GM21528 (cell line): ENCODE measurements around the gene XIRP2.
"Not testable (repeated sequence)": the region's sequence is repeated elsewhere in the genome, so short reads cannot be mapped to it uniquely, and the experiment has no call there.

ENCODE experiments used
- ATAC-seq: cut with Tn5 transposase; IDR thresholded peaks from one replicate; pipeline ENCODE4 v1.9.1; 2021; ENCODE audit warnings: mild to moderate bottlenecking, moderate library complexity; ENCODE audit not compliant: unreplicated experiment, low FRiP score

The XIRP2 gene

DNA sequence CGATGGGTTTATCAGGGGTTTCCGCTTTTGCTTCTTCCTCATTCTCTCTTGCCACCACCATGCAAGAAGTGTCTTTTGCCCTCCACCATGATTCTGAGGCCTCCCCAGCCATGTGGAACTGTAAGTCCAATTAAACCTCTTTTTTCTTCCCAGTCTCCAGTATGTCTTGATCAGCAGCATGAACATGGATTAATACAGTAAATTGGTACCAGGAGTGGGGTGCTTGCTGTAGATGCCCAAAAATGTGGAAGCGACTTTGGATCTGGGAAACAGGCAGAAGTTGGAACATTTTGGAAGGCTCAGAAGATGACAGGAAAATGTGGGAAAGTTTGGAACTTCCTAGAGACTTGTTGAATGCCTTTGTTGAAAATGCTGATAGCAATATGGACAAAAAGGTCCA, 146.7 kb downstream of the XIRP2 start:
- ATAC-seq: not testable (repeated sequence)

DNA sequence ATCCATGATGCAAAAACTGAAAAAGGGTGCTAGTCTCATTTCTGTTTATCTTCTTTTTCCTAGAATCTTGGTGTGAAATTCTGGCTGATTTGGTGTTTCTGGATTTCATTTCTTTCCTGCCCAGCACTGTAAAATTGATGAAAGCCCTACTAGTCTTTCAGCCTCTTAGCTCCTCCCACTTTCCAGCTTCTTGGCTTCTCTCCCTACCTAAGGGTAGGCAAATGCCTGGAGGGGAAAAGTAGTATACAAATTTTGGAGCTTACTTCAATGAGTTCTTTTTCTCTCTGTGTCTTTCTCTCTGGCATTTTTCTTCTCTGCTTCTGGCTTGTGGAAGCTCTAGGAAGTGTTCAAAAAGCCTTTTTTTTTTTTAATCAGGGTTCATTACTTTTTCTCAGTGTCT, 160.5 kb downstream of the XIRP2 start:
- ATAC-seq: no peak

DNA sequence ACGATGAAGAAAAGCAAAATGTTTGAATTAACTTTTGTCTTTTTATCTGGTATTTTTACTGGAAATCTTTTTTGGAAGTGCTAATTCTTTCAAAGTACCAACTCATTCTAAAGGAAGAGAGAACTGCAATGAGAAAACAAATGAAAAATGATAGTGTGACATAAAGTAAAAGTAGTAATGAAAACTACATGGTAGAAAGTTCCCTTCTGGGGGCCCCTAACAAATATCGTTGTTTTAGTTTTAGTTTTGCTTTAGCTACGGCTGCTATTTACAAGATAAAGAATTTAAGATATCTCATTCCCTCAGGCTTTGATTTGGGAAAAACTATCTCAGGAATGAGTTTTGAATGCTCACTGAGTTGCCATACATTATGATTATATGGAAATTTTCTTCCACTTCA, 161.4 kb downstream of the XIRP2 start:
- ATAC-seq: no peak

DNA sequence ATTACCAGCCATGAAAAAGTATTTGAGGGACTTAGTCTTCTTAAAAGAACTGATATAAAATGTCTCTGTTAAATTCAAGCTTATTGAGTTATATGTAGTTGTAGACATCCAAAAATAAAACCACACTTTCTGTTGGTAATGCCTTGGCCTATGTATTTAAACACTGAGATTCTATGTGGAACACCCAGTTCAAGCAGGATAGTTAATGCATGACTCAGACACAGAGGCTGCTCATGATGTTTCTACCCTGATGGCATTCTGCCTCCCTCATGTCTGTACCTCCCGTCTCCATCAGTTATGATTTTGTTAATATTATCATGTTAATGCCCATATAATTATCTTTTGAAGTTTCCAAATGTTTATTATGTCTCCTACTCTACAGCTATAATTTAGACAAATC, 164.5 kb downstream of the XIRP2 start:
- no peak for ATAC-seq

DNA sequence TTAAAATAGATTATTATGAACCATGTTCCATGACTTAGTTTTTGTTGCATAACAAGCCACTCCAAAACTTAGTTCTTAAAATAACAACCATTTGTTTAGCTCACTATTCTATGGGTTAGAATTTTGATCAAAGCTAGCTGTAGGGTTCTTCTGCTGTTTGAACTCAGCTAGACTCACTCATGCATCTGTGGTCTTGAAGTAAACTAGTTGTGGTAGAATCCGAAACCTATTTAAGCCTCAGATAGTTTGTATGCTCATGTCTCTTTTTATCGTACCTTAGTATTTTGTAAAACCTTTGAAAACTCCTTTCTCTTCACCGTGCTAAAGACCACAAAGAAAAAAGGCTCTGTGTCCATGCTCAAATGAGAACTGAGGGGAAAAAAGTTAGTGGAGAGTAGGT, 166.6 kb downstream of the XIRP2 start:
- no peak for ATAC-seq

DNA sequence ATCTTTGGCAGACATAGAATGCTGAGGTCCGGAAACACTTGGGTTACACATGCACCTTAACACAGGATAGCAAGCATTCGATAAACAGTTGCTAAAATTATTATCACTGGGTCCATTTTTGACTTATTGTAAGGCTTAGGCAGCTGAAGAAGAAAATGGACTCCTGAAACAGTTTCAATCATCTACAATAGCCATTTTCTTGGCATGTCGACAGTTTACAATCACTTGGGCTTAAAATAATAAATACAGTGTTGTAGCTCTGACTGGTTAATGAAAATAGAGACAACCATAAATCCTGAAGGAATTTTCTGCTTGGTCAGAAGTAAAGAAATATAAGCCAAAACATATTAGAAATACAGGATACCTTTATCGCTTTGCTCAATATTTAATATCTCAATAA, 169.2 kb downstream of the XIRP2 start:
- ATAC-seq: no peak

DNA sequence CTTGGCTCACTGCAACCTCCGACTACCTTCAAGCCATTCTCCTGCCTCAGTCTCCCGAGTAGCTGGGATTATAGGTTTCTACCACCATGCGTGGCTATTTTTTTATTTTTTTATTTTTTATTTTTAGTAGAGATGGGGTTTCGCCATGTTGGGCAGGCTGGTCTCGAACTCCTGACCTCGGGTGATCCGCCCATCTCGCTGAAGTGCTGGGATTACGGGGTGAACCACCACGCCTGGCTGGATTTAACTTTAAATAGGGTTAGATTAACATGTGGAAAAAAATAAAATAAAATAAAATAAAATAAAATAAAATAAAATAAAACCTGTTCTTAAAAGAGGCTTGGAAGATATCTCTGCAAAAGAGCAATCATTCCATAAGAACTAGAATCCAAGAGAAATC, 170.9 kb downstream of the XIRP2 start:
- no peak for ATAC-seq

DNA sequence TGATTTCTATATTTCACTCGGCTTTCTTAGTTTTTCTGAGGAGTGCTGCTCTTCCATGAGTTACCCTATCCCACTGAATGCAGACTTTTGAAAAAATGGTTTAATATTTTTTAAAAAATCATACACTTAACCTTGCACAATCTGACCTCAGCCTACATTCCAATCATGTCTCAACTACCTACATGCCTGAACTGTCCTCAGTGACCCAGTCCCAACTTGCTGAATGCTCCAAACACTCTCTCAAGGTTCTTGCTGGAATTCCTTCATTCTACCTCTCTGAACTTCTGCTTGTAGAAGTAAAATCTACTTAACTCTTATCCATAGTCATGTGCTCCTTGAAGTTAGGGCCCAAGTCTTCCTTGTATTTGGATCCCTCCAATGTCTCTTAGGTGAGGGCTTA, 181.6 kb downstream of the XIRP2 start:
- no peak for ATAC-seq

DNA sequence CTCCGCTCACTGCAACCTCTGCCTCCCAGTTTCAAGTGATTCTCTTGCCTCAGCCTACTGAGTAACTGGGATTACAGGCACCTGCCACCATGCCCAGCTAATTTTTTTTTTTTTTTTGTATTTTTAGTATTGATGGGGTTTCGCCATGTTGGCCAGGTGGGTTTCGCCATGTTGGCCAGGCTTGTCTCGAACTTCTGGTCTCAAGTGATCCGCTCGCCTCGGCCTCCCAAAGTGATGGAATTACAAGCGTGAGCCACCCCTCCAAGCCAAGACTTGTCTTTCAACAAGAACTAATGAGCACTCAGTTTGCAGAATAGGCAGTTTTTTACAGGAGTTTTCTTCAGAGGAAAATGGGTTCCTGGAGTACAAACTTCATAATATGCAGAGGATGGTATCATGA, 187.4 kb downstream of the XIRP2 start:
- not testable (repeated sequence) for ATAC-seq

DNA sequence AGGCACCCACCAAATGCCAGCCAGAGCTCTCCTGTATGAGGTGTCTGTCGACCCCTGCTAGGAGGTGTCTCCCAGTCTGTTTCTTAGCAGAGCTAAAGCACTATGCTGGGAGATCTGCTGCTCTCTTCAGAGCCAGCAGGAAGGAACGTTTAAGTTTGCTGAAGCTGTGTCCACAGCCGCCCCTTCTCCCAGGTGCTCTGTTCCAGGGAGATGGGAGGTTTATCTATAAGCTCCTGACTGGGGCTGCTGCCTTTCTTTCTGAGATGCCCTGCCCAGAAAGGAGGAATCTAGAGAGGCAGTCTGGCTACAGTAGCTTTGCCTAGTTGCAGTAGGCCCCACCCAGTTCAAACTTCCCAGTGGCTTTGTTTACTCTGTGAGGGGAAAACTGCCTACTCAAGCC, 210.7 kb downstream of the XIRP2 start:
- ATAC-seq: not testable (repeated sequence)

DNA sequence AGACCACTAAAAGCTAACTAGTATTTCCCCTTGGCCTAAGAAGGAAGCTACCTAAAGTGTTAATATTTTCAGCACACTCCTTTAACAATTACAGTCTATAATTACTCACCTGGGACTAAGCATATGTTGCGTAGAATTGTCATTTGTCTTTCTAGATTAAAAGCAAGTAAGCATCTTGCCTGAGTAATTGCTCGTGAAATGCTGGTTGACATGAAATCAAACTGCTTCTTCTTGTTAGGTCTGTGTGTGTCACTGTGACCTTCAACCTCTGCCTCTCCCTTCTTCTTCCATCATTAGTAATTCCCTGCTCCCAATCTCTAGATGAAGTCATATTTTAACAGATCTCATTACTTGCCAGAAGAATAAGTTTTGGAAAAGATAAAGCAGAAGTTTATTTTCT, 212.2 kb downstream of the XIRP2 start:
- ATAC-seq: no peak

DNA sequence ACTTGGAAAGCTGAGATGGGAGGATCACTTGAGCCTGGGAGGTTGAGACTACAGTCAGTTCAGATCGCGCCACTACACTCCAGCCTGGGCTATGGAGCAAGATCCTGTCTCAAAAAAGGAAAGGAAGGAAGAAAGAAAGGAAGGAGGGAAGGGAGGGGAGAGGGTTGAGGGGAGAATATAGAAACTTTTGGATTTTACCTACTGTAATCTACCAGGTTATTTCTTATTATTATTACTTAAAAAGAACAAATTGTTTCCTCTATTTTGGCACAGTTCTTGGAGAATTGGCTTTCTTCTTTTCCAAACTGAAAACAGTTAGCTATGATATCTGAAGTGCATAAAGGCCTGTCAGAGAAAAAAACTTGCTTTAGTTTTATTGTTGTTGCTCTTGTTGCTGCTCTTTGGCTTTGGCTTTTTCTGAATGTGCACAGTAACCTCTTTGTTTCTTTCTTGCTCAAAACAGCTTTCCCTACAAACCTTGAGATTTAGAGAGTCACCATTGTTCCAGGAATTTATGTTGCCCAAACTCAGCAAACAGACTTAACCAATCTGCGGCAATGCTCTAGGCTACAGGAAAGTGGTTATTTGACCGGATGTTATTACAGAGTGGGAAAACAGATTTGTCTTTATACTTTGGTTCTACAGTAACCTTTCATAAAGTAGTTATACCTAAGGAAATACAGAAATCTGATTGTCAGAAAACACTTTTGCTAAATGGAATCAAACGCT, 214.9 kb downstream of the XIRP2 start:
- no peak for ATAC-seq

DNA sequence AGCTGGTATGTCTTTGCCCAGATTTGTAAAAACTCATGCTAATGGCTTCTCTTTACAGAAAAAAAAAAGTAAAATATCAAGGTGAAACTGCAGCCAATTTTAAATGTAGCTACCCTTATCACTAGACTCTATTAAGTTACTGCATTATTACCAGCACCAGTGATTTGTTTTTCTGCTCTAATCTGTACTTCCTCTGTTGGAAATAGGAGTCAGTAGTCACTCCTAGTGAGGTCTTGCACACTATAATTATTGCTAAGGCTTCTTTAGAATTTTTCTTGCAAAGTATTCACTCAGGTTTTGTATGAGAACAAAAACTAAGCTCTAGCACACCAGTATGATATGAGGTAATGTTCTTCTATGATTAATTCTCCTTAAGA, 215.5 kb downstream of the XIRP2 start:
- no peak for ATAC-seq

DNA sequence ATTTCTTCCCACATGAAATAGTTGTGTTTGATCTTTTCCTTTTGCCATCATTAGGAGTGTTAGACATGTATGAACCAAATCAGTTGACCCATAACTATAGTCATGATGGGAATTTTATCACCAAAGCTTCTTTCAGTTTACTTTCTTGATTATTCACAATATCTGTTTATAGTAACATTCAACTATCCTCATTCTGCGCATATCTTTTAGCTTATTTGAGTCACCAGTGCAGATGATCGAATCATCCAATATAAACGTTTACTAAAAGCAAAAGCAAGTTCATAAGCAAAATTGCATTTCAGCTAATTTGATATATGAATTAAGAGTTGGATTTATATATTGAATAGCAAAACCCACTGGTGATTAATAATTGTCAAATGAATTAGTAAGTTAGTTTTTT, 216.4 kb downstream of the XIRP2 start:
- ATAC-seq: no peak

DNA sequence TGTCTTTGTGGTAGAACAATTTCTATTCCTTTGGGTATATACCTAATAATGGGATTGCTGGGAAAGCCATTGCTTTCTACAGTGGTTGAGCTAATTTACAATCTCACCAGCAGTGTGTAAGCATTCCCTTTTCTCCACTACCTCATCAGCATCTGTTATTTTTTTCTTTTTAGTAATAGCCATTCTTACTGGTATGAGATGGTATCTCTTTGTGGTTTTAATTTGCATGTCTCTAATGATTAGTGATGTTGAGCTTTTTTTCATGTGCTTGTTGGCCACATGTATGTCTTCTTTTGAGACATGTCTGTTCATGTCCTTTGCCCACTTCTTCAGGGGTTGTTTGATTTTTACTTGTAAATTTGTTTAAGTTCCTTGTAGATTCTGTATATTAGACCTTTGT, 221.4 kb downstream of the XIRP2 start:
- ATAC-seq: not testable (repeated sequence)

DNA sequence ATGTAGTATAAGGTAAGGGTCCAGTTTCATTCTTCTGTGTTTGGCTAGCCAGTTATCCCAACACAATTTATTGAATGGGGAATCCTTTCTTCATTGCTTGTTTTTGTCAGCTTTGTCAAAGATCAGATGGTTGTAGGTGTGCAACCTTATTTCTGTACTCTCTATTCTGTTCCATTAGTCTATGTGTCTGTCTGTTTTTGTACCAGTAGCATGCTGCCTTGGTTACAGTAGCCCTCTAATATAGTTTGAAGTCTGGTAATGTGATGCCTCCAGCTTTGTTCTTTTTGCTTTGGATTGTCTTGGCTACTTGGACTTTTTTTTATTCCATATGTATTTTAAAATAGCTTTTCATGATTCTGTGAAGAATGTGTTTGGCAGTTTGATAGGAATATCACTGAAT, 222.1 kb downstream of the XIRP2 start:
- ATAC-seq: no peak

DNA sequence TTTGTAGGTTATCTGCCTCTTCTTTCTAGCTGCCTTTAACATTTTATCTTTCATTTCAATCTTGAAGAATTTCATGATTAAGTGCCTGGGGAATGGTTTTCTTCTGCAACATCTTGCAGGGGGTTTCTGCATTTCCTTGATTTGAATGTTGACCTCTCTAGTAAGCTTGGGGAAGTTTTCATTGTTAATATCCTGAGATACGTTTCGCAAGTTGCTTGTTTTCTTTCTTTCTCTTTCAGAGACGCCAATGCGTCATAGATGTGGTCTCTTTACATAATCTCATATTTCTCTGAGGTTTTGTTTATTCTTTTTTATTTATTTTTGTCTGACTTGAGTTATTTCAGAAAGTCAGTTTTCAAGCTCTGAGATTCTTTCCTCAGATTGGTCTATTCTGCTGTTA, 225.7 kb downstream of the XIRP2 start:
- no peak for ATAC-seq

DNA sequence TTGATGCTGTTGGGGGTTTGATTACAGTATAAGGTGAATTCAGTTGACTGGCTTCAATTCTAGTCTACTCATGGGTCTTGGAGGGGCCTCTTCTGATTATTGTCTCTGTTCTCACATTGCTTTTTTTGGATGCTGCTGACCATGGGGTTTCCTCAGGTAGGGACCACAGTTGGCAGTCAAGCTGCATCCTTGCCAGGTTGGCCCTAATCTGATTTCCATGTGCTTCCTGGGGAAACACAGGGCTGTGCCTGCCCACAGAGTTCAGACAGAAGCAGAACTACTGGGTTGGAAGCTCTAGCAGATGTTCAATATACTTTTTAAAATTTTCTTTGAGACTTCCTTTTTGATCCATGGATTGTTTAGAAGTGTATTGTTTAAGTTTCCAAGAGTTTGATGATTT, 227.3 kb downstream of the XIRP2 start:
- no peak for ATAC-seq

DNA sequence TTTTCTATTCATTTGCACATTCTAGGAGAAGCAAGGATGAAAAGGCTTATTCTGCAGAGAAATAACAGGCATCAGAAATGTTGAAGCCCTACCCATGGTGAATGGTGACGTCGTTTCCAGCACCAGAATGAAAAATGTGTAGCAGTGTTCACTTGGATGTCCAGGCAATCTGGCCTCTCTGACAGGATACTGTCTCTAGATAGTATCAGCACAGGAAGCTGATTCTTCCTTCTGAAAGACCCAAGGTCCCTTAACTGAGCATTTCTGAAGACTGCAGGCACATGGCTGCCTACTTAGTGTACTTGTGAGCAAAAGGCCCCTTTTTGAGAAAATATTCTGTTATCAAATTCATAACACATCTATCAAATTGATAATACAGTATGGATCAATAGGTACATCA, 234.1 kb downstream of the XIRP2 start:
- ATAC-seq: no peak

DNA sequence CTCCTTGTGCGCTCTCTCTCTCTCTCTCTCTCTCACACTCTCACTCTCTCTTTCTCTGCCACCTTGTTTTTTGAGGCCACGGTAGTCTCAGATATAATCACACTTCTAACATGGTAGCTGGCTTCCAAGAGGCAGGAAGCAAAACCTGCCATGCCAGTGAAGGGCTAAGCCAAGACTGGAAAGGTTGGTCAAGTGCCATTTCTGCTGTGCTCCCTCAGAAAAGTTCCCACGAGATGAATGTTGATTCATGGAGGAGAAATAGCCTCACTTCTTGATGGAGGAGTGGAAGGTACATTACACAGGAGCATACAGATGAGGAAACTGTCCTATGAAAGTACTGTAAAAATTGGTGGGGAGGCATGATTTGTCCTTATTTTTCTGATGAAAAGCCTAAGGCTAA, 237.9 kb downstream of the XIRP2 start:
- ATAC-seq: no peak

DNA sequence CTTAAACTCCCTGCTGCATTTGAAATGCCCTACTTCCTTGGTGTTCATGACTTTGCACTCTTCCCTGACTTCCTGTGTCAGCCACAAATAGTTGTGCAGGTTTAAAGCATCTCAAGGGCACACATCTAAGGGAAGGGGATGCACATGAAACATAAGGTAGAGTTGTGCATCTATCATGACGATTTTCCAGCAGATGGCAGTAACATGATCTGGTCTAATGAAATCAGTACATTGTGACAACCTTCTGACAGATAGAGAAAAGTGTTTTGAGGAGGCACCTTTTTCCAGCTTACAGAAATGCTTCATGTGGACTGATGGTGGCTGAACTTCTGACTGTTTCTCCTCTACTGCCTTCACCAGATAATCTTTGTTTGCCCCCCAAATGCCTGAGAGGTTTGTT, 238.9 kb downstream of the XIRP2 start:
- ATAC-seq: no peak

DNA sequence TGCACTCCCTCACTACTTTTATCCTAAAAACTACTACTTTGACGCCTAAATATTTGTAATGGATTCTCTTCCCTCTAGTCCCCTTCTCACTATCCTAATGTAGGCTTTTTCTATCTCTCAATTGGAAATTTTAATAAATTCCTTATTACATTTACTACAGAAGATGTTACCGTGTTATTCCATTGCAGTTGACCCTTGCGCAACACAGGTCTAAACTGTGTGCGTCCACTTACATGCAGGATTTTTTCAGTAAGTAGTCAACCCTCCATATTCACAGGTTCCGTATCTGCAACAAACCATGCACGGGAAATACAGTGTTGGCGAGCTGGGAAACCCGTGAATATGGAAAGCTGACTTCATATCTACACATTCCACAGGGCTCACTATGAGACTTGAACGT, 239.8 kb downstream of the XIRP2 start:
- ATAC-seq: no peak

DNA sequence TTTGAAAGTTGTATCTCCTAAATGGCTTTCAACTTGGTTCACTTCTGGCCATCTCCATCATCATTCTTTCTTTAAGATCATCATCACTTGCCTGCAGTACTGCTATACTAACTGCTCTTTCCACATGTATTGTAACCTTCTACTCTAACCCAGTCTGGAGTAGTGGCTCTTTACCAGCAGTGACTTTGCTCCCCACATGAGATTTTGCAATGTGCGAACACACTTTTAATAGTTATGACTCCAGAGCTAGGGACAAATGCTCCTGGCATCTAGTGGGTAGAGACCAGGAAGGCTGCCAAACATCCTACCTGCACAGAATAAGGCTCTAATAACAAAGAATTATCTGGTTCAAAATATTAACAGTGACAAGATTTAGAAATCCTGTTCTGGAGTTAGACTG, 243.8 kb downstream of the XIRP2 start:
- ATAC-seq: no peak
